Mammary epithelial cell (primary cell): ENCODE data around the gene MUC5B.

Experiments
- EZH2 ChIP-seq: IDR thresholded peaks from 2 replicates; pipeline ENCODE4 v1.6.1; 2012; ENCODE audit warnings: low read length, inconsistent platforms, borderline replicate concordance
- TF ChIP-seq, protein P1 (sequence below), 2 donors: IDR thresholded peaks in 1 of 2; conservative IDR thresholded peaks in 1 of 2; 2 replicates each; pipeline ENCODE4 v1.5.1; 2011 to 2012; ENCODE audit warnings: inconsistent platforms in 2 of 2, low read length in 2 of 2, mild to moderate bottlenecking in 2 of 2, control low read depth in 1 of 2, low read depth in 1 of 2; ENCODE audit not compliant: insufficient read depth in 1 of 2; ENCODE audit errors: extremely low read depth in 1 of 2

DNA sequence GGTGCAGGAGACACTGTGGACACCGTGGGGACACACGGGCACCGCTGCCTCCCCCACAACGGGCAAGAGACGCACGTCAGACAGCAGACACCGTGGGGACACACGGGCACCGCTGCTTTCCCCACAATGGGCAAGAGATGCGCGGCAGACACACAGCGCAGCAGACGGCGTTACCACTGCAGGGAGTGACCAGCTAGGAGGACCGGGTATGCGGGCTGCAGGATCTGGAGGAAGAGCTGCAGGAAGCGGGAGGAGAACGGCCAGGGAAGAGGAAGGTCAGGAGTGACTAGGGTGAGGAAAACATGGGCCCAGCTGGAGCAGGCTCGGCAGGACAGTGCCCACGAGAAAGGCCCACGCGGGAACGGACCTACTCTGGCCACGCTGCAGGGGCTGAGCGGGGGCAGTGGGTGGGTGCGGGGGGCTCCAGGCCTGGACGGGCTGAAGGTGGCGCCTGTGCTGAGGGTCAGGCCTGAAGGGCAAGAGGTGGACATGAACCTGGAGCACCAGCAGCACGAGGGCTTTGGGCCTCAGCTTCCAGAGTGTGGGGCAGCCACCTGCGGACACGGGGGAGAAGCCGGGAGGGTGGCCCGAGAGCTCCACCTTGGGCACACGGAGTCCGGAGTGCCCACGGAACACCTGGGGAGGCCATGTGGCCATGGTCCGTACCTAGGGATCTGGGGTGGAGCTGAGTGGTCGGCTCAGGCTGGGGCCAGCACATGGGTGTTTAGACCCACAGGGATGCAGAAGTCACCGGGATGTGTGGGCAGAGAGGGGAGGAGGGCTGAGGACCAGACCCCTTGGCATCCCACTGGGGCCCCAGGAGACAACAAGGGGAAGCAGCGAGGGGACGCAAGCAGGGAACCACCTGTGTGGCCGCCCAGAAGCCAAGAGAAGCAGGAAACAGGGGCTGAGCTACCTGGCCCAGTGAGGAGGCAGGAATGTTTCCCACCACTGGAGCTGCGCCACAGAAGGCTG lies 70.1 kb downstream of the MUC5B start:
- TF ChIP-seq, protein P1, sequence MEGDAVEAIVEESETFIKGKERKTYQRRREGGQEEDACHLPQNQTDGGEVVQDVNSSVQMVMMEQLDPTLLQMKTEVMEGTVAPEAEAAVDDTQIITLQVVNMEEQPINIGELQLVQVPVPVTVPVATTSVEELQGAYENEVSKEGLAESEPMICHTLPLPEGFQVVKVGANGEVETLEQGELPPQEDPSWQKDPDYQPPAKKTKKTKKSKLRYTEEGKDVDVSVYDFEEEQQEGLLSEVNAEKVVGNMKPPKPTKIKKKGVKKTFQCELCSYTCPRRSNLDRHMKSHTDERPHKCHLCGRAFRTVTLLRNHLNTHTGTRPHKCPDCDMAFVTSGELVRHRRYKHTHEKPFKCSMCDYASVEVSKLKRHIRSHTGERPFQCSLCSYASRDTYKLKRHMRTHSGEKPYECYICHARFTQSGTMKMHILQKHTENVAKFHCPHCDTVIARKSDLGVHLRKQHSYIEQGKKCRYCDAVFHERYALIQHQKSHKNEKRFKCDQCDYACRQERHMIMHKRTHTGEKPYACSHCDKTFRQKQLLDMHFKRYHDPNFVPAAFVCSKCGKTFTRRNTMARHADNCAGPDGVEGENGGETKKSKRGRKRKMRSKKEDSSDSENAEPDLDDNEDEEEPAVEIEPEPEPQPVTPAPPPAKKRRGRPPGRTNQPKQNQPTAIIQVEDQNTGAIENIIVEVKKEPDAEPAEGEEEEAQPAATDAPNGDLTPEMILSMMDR (conservative IDR thresholded peaks at IDR 0.05 in 1 of 2, IDR thresholded peaks at IDR 0.05 in 1 of 2; ENCODE audit: extremely low read depth in 1 of 2, insufficient read depth in 1 of 2, low read depth in 1 of 2, low read length in 2 of 2): no peak
- no peak for TF ChIP-seq EZH2
